Body of pancreas (tissue), 4 donors: ENCODE results near the gene SCAF8. TPM values are rescaled to one million over a fixed set of nuclear protein-coding genes. Genes with fewer than 3 reads are reported as not detected.
"Not testable (repeated sequence)": the region's sequence is repeated elsewhere in the genome, so short reads cannot be mapped to it uniquely, and the experiment has no call there.

Source experiments
- ATAC-seq: fragments of 150-250 bp; one replicate; pipeline ENCODE4 v1.9.1; 2016
- DNase-seq, 4 donors: peaks; one replicate each; pipeline ENCODE4 v3.0.0-alpha.2; 2019
- H3K27ac ChIP-seq, 4 donors: fragments of 200-600 bp; sonication (generic); 1 replicate in 3 of 4; 2 replicates in 1 of 4; pipeline versions ENCODE4 v1.5.1 to v1.6.1; 2016 to 2019; ENCODE audit warnings: mild to moderate bottlenecking in 1 of 4, mixed read lengths in 1 of 4, moderate library complexity in 1 of 4
- H3K27me3 ChIP-seq, 2 donors: fragments of 200-600 bp; sonication (generic); one replicate each; pipeline ENCODE4 v1.6.0; 2016; ENCODE audit warnings: mild to moderate bottlenecking in 1 of 2
- H3K36me3 ChIP-seq, 2 donors: fragments of 200-600 bp; sonication (generic); replicated peaks in 1 of 2; 2 replicates each; pipeline ENCODE4 v1.5.1; 2016; ENCODE audit warnings: low read depth in 2 of 2; ENCODE audit not compliant: insufficient read depth in 1 of 2
- H3K4me1 ChIP-seq: fragments of 200-600 bp; sonication (generic); one replicate; pipeline ENCODE4 v1.6.0; 2016
- H3K4me3 ChIP-seq, 2 donors: fragments of 200-600 bp; sonication (generic); 1 replicate in 1 of 2; 2 replicates in 1 of 2; pipeline ENCODE4 v1.5.1; 2016 to 2019
- H3K9me3 ChIP-seq, 3 donors: fragments of 200-600 bp; sonication (generic); 1 replicate in 2 of 3; 2 replicates in 1 of 3; pipeline ENCODE4 v1.5.1; 2016
- POLR2A ChIP-seq, 3 donors: fragments of 450-650 bp; IDR thresholded peaks; one replicate each; pipeline ENCODE4 v1.6.1; 2016; ENCODE audit warnings: antibody characterized with exemption in 3 of 3, mild to moderate bottlenecking in 2 of 3
- WGBS, 2 donors: methylation state at CpG; one replicate each; pipeline ENCODE4 v1.1.5; 2017; 5-methylcytosine and 5-hydroxymethylcytosine counted together
- intact Hi-C: fragments of 100-400 bp; cut with DNase I; formaldehyde crosslinking; loops from one replicate; pipeline ENCODE4 v1.15.1; 2023
- total RNA-seq, 2 donors: library from RNA; depleted of rRNA; stranded (reverse); fragments of >200 nt; gene quantifications; one replicate each; pipeline ENCODE4 v1.1.0, GENCODE V29; 2016
- TF ChIP-seq, protein P1 (sequence below), 7 experiments: fragments of 450-650 bp in 4 of 7; fragments of 200-600 bp in 3 of 7; sonication (generic) in 3 of 7; IDR thresholded peaks; one replicate each; pipeline ENCODE4 v1.5.1; 2016 to 2019; ENCODE audit warnings: antibody characterized with exemption in 7 of 7

SCAF8 gene
- total RNA-seq, 2 donors from 2014 or later, result 23.6 to 24.1 TPM

DNA sequence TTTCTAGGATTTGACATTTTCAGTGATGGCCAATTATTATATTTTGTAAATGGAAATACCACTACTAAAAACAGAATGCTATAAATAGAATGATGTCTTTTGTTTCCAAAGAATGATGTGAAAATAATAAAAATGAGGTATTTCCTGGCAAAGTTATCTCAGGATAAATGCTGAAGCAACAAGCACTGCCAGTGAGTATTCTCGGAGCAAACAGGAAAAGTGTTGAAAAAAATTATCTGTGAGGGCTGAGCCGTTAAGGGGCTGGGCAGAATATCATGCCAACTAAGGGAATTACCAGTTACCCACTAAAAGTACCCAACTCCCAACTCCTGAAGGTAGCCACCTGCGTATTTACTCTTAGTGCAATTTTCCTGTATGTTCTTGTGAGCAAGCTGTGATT lies 23.6 kb upstream of the SCAF8 start:
- TF ChIP-seq POLR2A (IDR thresholded peaks at IDR 0.05), result no peak
- TF ChIP-seq, protein P1, sequence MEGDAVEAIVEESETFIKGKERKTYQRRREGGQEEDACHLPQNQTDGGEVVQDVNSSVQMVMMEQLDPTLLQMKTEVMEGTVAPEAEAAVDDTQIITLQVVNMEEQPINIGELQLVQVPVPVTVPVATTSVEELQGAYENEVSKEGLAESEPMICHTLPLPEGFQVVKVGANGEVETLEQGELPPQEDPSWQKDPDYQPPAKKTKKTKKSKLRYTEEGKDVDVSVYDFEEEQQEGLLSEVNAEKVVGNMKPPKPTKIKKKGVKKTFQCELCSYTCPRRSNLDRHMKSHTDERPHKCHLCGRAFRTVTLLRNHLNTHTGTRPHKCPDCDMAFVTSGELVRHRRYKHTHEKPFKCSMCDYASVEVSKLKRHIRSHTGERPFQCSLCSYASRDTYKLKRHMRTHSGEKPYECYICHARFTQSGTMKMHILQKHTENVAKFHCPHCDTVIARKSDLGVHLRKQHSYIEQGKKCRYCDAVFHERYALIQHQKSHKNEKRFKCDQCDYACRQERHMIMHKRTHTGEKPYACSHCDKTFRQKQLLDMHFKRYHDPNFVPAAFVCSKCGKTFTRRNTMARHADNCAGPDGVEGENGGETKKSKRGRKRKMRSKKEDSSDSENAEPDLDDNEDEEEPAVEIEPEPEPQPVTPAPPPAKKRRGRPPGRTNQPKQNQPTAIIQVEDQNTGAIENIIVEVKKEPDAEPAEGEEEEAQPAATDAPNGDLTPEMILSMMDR (IDR thresholded peaks at IDR 0.05), result no peak
- WGBS, 2 donors, result 38 to 45% methylated on average over 3 of the region's 3 CpGs
- Histone ChIP-seq H3K4me3 (no peak overlapping the region), H3K27me3 (no peaks in the 10 kb centered on the region), H3K9me3 (no peaks in the 10 kb centered on the region), H3K36me3 (no peaks in the 10 kb centered on the region), H3K27ac (no peak overlapping the region), H3K4me1 (peaks cover 10% of the 10 kb centered on the region)
- ATAC-seq (no peak), DNase-seq (no peak)
- intact Hi-C loops, result no loop called here

- no peaks in the 10 kb centered on the region for H3K36me3 ChIP-seq
- DNase-seq (no peak), ATAC-seq (no peak)
- 91% methylated on average over 2 of the region's 2 CpGs for WGBS, 2 donors
- H3K4me3 ChIP-seq, result no peak overlapping the region
- peaks cover 10% of the 10 kb centered on the region for H3K4me1 ChIP-seq
- TF ChIP-seq POLR2A (IDR thresholded peaks at IDR 0.05), result no peak
- TF ChIP-seq, protein P1 (IDR thresholded peaks at IDR 0.05), result no peak
- H3K27ac ChIP-seq, result no peak overlapping the region
- H3K9me3 ChIP-seq, result no peaks in the 10 kb centered on the region
- intact Hi-C loops, result no loop called here
- no peaks in the 10 kb centered on the region for H3K27me3 ChIP-seq
These were observed 22.5 kb upstream of the SCAF8 start for GRCh38 chr6:154710689-154711088.

GRCh38 chr6:154715446-154715845 lies 17.8 kb upstream of the SCAF8 start:
- no peaks in the 10 kb centered on the region for H3K27me3 ChIP-seq
- ATAC-seq (no peak), DNase-seq (no peak)
- TF ChIP-seq, protein P1 (IDR thresholded peaks at IDR 0.05), result no peak
- no peak for TF ChIP-seq POLR2A (IDR thresholded peaks at IDR 0.05)
- H3K4me3 ChIP-seq, result no peak overlapping the region
- H3K36me3 ChIP-seq, result no peaks in the 10 kb centered on the region
- no peak overlapping the region for H3K27ac ChIP-seq
- intact Hi-C loops, result no loop called here
- 76 to 97% methylated on average over 1 of the region's 1 CpG for WGBS, 2 donors
- H3K9me3 ChIP-seq, result no peaks in the 10 kb centered on the region
- H3K4me1 ChIP-seq, result peaks cover 10% of the 10 kb centered on the region

- H3K4me1 ChIP-seq, ATAC-seq, H3K9me3 ChIP-seq, H3K27ac ChIP-seq, intact Hi-C loops, H3K4me3 ChIP-seq, DNase-seq, H3K36me3 ChIP-seq, H3K27me3 ChIP-seq: not testable (repeated sequence)
- whole genome bisulfite sequencing, 2 donors, result 80 to 85% methylated on average over 7 to 8 of the region's 8 CpGs
These were observed 16.9 kb upstream of the SCAF8 start for GRCh38 chr6:154716350-154716749.

DNA sequence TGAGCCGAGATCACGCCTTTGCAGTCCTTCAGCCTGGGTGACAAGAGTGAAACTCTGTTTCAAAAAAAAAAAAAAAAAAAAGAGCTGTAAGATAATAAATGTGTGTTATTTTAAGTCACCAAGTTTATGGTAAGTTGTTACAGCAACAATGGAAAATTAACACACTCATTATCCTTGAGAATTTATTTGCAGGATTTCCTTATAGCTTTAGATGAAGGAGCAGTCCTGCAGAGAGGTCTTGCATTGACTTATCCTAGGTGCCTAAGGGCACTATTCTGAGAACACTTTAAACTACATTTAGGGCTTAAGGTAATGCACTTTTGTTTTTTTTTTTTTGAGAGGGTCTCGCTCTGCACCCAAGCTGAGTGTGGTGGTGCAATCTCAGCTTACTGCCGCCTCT lies 13.8 kb upstream of the SCAF8 start:
- Histone ChIP-seq H3K27me3 (no peaks in the 10 kb centered on the region), H3K4me3 (no peak overlapping the region), H3K4me1 (no peaks in the 10 kb centered on the region), H3K27ac (no peak overlapping the region), H3K9me3 (no peaks in the 10 kb centered on the region), H3K36me3 (no peaks in the 10 kb centered on the region)
- 95 to 97% methylated on average over 4 of the region's 4 CpGs for WGBS, 2 donors
- ATAC-seq (no peak), DNase-seq (no peak)
- intact Hi-C loops, result no loop called here
- no peak for TF ChIP-seq POLR2A (IDR thresholded peaks at IDR 0.05)
- TF ChIP-seq, protein P1 (IDR thresholded peaks at IDR 0.05), result no peak
